SK-N-SH (cell line): ENCODE data around the gene C16orf96. TPM values are rescaled to one million over a fixed set of nuclear protein-coding genes. Genes with fewer than 3 reads are reported as not detected.

Experiments
- CTCF ChIA-PET: fragments of 300-600, 350-600 bp; formaldehyde crosslinking; extraction: SDS; loops from one replicate; lab custom pipeline; 2021; lab: Yijun Ruan, JAX
- POLR2A ChIA-PET: fragments of 350-600 bp; sonication (Branson Sonifier 250); formaldehyde crosslinking; extraction: SDS; loops from one replicate; lab custom pipeline; 2020; ENCODE audit warnings: antibody characterized with exemption, inconsistent platforms; lab: Yijun Ruan, JAX
- DNase-seq: peaks from one replicate; pipeline ENCODE4 v3.0.0; 2012
- H2AFZ ChIP-seq: fragments of 200-600 bp; sonication (generic); 2 replicates; pipeline ENCODE4 v1.8.1; 2016; ENCODE audit warnings: antibody characterized with exemption, mild to moderate bottlenecking, low read depth
- H3F3A ChIP-seq: fragments of 200-600 bp; sonication (generic); replicated peaks from 2 replicates; pipeline ENCODE3; 2016; ENCODE audit warnings: antibody characterized with exemption, mild to moderate bottlenecking; ENCODE audit not compliant: insufficient read depth
- H3K27ac ChIP-seq, 2 experiments: fragments of 200-500 bp in 1 of 2; fragments of 200-600 bp in 1 of 2; sonication (Bioruptor generic) in 1 of 2; sonication (generic), shearing (Covaris generic) in 1 of 2; 2 replicates each; pipeline versions ENCODE4 v1.5.1 to v1.6.1; 2014 to 2016; ENCODE audit warnings: low read depth in 2 of 2, inconsistent platforms in 1 of 2, low read length in 1 of 2, mild to moderate bottlenecking in 1 of 2, mixed read lengths in 1 of 2
- H3K27me3 ChIP-seq: fragments of 200-600 bp; sonication (generic), shearing (Covaris generic); 2 replicates; pipeline ENCODE4 v1.6.1; 2016; ENCODE audit warnings: mixed run types; ENCODE audit not compliant: insufficient read depth
- H3K36me3 ChIP-seq, 2 experiments: fragments of 200-500 bp in 1 of 2; fragments of 200-600 bp in 1 of 2; sonication (Bioruptor generic) in 1 of 2; sonication (generic) in 1 of 2; replicated peaks in 1 of 2; 2 replicates each; pipeline versions ENCODE3 to v1.5.1; 2014 to 2016; ENCODE audit warnings: low read length in 1 of 2, mild to moderate bottlenecking in 1 of 2; ENCODE audit not compliant: insufficient read depth in 2 of 2, control insufficient read depth in 1 of 2
- H3K4me1 ChIP-seq, 2 experiments: fragments of 200-500 bp in 1 of 2; fragments of 200-600 bp in 1 of 2; sonication (Bioruptor generic) in 1 of 2; sonication (generic), shearing (Covaris generic) in 1 of 2; 2 replicates each; pipeline versions ENCODE4 v1.5.1 to v1.6.1; 2014 to 2016; ENCODE audit warnings: low read depth in 1 of 2, low read length in 1 of 2, mixed run types in 1 of 2; ENCODE audit not compliant: insufficient read depth in 2 of 2, control insufficient read depth in 1 of 2
- H3K4me2 ChIP-seq: fragments of 200-600 bp; sonication (generic), shearing (Covaris generic); 2 replicates; pipeline ENCODE4 v1.6.1; 2017; ENCODE audit warnings: mixed run types
- H3K4me3 ChIP-seq, 2 experiments: fragments of 200-500 bp in 1 of 2; fragments of 200-600 bp in 1 of 2; sonication (Bioruptor generic) in 1 of 2; sonication (generic), shearing (Covaris generic) in 1 of 2; 2 replicates each; pipeline versions ENCODE4 v1.5.1 to v1.8.1; 2014 to 2016; ENCODE audit warnings: low read depth in 2 of 2, inconsistent platforms in 1 of 2, low read length in 1 of 2, mild to moderate bottlenecking in 1 of 2, mixed read lengths in 1 of 2, moderate library complexity in 1 of 2
- H3K79me2 ChIP-seq: fragments of 200-600 bp; sonication (generic); 2 replicates; pipeline ENCODE4 v1.8.1; 2017; ENCODE audit warnings: mild to moderate bottlenecking; ENCODE audit not compliant: insufficient read depth
- H3K9ac ChIP-seq: fragments of 200-600 bp; sonication (generic); 2 replicates; pipeline ENCODE4 v1.6.1; 2017; ENCODE audit warnings: mixed run types
- H3K9me2 ChIP-seq: fragments of 200-600 bp; sonication (generic); 2 replicates; pipeline ENCODE4 v1.6.1; 2017; ENCODE audit warnings: mixed run types
- H3K9me3 ChIP-seq: fragments of 200-600 bp; sonication (generic); 2 replicates; pipeline ENCODE4 v1.6.1; 2017; ENCODE audit warnings: mixed run types, mild to moderate bottlenecking, moderate library complexity
- H4K20me1 ChIP-seq: fragments of 200-600 bp; sonication (generic); 2 replicates; pipeline ENCODE4 v1.6.1; 2017; ENCODE audit warnings: mild to moderate bottlenecking, mixed run types; ENCODE audit not compliant: insufficient read depth
- CHD2 ChIP-seq: fragments of 150-350 bp; IDR thresholded peaks from 2 replicates; pipeline ENCODE4 v1.6.1; 2018; ENCODE audit warnings: low read length; ENCODE audit not compliant: partially characterized antibody
- ELF1 ChIP-seq: IDR thresholded peaks from 2 replicates; pipeline ENCODE4 v1.4.0; 2012
- EP300 ChIP-seq, 2 experiments: IDR thresholded peaks; 2 replicates each; pipeline versions ENCODE4 v1.4.0 to v1.6.1; 2012; ENCODE audit warnings: borderline replicate concordance in 1 of 2, low read depth in 1 of 2, low read length in 1 of 2
- EZH2phosphoT487 ChIP-seq: fragments of 200-600 bp; sonication (generic); IDR thresholded peaks from 2 replicates; pipeline ENCODE4 v1.6.1; 2017; ENCODE audit warnings: low read depth, mixed run types, mild to moderate bottlenecking, antibody characterized with exemption, moderate library complexity, borderline replicate concordance
- FOXJ3 ChIP-seq: sonication (generic); formaldehyde crosslinking; IDR thresholded peaks from 2 replicates; pipeline ENCODE4 v1.5.1; 2020; ENCODE audit warnings: mild to moderate bottlenecking, missing genetic modification reagents
- FOXM1 ChIP-seq: IDR thresholded peaks from 2 replicates; pipeline ENCODE4 v1.4.0; 2012; ENCODE audit warnings: low read depth, mild to moderate bottlenecking
- GATA2 ChIP-seq: sonication (generic); formaldehyde crosslinking; IDR thresholded peaks from 2 replicates; pipeline ENCODE4 v1.5.0; 2020; ENCODE audit warnings: mild to moderate bottlenecking, missing genetic modification reagents
- JUND ChIP-seq: IDR thresholded peaks from 2 replicates; pipeline ENCODE4 v1.4.0; 2012
- MXI1 ChIP-seq: IDR thresholded peaks from 2 replicates; pipeline ENCODE4 v1.6.1; 2012; ENCODE audit warnings: mild to moderate bottlenecking, low read depth, low read length, improper control_type of control experiment
- RAD21 ChIP-seq: IDR thresholded peaks from 2 replicates; pipeline ENCODE4 v1.6.1; 2012; ENCODE audit warnings: mild to moderate bottlenecking, low read length
- RXRA ChIP-seq: IDR thresholded peaks from 2 replicates; pipeline ENCODE4 v1.4.0; 2012; ENCODE audit warnings: low read depth, mild to moderate bottlenecking, borderline replicate concordance
- SMC3 ChIP-seq: IDR thresholded peaks from 2 replicates; pipeline ENCODE4 v1.6.1; 2012; ENCODE audit warnings: low read depth, low read length, improper control_type of control experiment
- TAF1 ChIP-seq: IDR thresholded peaks from 2 replicates; pipeline ENCODE4 v1.6.1; 2012; ENCODE audit warnings: low read depth, mild to moderate bottlenecking, low read length, moderate library complexity, borderline replicate concordance
- TCF12 ChIP-seq: IDR thresholded peaks from 2 replicates; pipeline ENCODE4 v1.4.0; 2012
- YY1 ChIP-seq: IDR thresholded peaks from 2 replicates; pipeline ENCODE4 v1.4.0; 2012; ENCODE audit warnings: low read depth, mild to moderate bottlenecking
- WGBS: methylation state at CpG from one replicate; pipeline ENCODE4 v1.1.6; 2017; ENCODE audit warnings: low lambda C conversion rate; 5-methylcytosine and 5-hydroxymethylcytosine counted together
- polyA plus RNA-seq, 3 experiments: library from polyadenylated mRNA; depleted of rRNA; stranded (reverse); fragments of >200 nt; gene quantifications; 2 replicates each; pipeline ENCODE4 v1.2.3, GENCODE V29; 2012
- TF ChIP-seq, protein P1 (sequence below): fragments of 150-350 bp; IDR thresholded peaks from 2 replicates; pipeline ENCODE4 v1.6.1; 2016; ENCODE audit warnings: mild to moderate bottlenecking, low read depth, low read length
- TF ChIP-seq, protein P2 (sequence below): IDR thresholded peaks from 2 replicates; pipeline ENCODE4; 2012
- TF ChIP-seq, protein P3 (sequence below): IDR thresholded peaks from 2 replicates; pipeline ENCODE4 v1.4.0; 2012; ENCODE audit warnings: low read depth, borderline replicate concordance
- TF ChIP-seq, protein P4 (sequence below): IDR thresholded peaks from 2 replicates; pipeline ENCODE4 v1.6.1; 2012; ENCODE audit warnings: mild to moderate bottlenecking, low read depth, low read length, moderate library complexity

C16orf96 gene
- polyA plus RNA-seq, 1 of the 3 experiments (the other 2 are of a cell fraction) = 0.05 TPM

DNA sequence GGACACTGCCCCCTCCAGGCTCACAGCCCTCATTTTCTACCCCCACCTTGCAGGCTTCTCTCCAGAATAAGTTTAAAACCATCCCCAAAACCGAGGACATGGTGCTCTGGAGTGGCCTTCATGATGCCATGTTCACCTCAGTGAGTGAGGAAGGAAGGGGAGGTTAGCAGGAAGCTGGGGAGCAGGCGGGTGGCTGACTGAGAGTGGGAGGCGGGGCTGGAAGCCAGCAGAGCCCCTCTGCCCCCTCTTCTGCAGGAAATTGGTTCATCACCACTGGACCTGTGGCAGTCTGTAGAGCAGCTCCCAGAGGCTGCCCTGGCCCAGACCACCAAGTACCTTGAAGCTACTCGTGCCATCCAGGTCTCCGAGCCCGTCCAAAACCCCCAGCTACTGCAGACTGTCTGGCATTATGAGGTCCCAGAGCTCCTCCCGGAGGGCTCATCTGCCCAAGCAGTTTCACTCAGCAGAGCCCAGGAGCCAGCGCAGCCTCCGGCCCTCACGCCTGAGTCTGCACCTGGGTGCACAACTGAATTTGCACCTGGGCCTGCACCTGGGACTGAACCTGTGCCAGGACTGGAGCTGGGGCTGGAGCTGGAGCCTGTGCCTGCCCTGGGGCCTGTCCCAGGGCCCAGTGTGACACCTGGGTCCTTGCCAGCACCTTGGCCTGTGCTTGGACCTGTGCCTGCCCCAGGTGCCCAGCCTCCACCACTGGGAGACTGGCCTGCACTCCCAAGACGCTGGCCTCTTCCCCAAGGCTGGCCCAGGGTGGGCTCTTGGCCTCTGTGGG is 19.0 kb downstream of the C16orf96 start:
- CTCF ChIA-PET = interaction anchor here (0.7 to 3.4 kb wide), 4 partner anchors 10 to 68 kb away, joined by 3 to 17 read pairs (median 5); no protein-coding TSS in a partner anchor

DNA sequence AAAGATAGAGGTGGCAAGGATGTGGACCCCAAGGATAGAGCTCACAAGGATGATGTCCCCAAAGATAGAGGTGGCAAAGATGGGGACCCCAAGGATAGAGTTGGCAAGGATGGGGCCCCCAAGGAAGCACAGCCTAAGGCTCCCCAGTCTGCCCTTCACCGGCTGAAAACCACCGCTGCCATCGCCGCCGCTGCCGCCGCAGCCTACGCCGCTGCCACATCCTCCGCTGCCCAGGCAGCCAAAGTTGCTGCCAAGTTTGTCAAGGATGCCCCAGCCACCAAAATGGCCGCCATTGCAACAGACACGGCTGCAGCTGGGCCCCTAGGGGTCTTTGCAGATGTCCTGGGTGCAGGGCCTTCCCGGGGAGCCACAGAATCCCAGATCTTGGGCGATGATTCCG is 19.9 kb downstream of the C16orf96 start:
- WGBS = 87% methylated on average over 15 of the region's 15 CpGs
- Histone ChIP-seq H3K36me3 (no peaks in the 10 kb centered on the region), H3K9me3 (no peaks in the 10 kb centered on the region)
- CTCF ChIA-PET = interaction anchor here (0.7 to 3.4 kb wide), 3 partner anchors 9 to 69 kb away, joined by 3 to 17 read pairs (median 4); no protein-coding TSS in a partner anchor
- TF ChIP-seq SMC3 = no peak
- TF ChIP-seq CHD2 = no peak
- TF ChIP-seq, protein P1, sequence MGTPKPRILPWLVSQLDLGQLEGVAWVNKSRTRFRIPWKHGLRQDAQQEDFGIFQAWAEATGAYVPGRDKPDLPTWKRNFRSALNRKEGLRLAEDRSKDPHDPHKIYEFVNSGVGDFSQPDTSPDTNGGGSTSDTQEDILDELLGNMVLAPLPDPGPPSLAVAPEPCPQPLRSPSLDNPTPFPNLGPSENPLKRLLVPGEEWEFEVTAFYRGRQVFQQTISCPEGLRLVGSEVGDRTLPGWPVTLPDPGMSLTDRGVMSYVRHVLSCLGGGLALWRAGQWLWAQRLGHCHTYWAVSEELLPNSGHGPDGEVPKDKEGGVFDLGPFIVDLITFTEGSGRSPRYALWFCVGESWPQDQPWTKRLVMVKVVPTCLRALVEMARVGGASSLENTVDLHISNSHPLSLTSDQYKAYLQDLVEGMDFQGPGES = no peak
- TF ChIP-seq TAF1 = no peak
- TF ChIP-seq, protein P2, sequence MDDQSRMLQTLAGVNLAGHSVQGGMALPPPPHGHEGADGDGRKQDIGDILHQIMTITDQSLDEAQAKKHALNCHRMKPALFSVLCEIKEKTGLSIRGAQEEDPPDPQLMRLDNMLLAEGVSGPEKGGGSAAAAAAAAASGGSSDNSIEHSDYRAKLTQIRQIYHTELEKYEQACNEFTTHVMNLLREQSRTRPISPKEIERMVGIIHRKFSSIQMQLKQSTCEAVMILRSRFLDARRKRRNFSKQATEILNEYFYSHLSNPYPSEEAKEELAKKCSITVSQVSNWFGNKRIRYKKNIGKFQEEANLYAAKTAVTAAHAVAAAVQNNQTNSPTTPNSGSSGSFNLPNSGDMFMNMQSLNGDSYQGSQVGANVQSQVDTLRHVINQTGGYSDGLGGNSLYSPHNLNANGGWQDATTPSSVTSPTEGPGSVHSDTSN = no peak
- TF ChIP-seq EP300 (IDR thresholded peaks at IDR 0.05; ENCODE audit: borderline replicate concordance in 1 of 2, low read depth in 1 of 2, low read length in 1 of 2) = no peak
- no peak for TF ChIP-seq RAD21
- no peak for TF ChIP-seq TCF12
- TF ChIP-seq MXI1 = no peak
- TF ChIP-seq, all 33 proteins: peak for 0
- H3K27ac ChIP-seq = no peak overlapping the region
- no peaks in the 10 kb centered on the region for H3F3A ChIP-seq
- no peaks in the 10 kb centered on the region for H3K79me2 ChIP-seq
- POLR2A ChIA-PET = no interaction called here
- DNase-seq = no peak
- H3K9me2 ChIP-seq = no peaks in the 10 kb centered on the region
- no peak overlapping the region for H2AFZ ChIP-seq
- H3K9ac ChIP-seq = no peak overlapping the region
- no peak overlapping the region for H3K4me3 ChIP-seq
- no peaks in the 10 kb centered on the region for H4K20me1 ChIP-seq
- no peaks in the 10 kb centered on the region for H3K4me1 ChIP-seq
- no peak overlapping the region for H3K4me2 ChIP-seq
- H3K27me3 ChIP-seq = no peaks in the 10 kb centered on the region

More for the DNA sequence above, 19.0 kb downstream of the C16orf96 start:
- H3K4me2 ChIP-seq = no peak overlapping the region
- no peaks in the 10 kb centered on the region for H4K20me1 ChIP-seq
- no peaks in the 10 kb centered on the region for H3K79me2 ChIP-seq
- H3K9me2 ChIP-seq = no peaks in the 10 kb centered on the region
- 71% methylated on average over 4 of the region's 11 CpGs for WGBS
- DNase-seq = no peak
- no peak overlapping the region for H3K27ac ChIP-seq
- H3F3A ChIP-seq = no peaks in the 10 kb centered on the region
- H3K36me3 ChIP-seq = no peaks in the 10 kb centered on the region
- no peak for TF ChIP-seq RAD21
- no peak for TF ChIP-seq EZH2phosphoT487
- TF ChIP-seq FOXJ3 (CRISPR knock-in tag) = no peak
- no peak for TF ChIP-seq YY1
- TF ChIP-seq, protein P3, sequence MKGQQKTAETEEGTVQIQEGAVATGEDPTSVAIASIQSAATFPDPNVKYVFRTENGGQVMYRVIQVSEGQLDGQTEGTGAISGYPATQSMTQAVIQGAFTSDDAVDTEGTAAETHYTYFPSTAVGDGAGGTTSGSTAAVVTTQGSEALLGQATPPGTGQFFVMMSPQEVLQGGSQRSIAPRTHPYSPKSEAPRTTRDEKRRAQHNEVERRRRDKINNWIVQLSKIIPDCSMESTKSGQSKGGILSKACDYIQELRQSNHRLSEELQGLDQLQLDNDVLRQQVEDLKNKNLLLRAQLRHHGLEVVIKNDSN = no peak
- TF ChIP-seq TAF1 = no peak
- TF ChIP-seq EP300 (IDR thresholded peaks at IDR 0.05; ENCODE audit: borderline replicate concordance in 1 of 2, low read depth in 1 of 2, low read length in 1 of 2) = no peak
- no peak for TF ChIP-seq RXRA
- TF ChIP-seq, protein P4, sequence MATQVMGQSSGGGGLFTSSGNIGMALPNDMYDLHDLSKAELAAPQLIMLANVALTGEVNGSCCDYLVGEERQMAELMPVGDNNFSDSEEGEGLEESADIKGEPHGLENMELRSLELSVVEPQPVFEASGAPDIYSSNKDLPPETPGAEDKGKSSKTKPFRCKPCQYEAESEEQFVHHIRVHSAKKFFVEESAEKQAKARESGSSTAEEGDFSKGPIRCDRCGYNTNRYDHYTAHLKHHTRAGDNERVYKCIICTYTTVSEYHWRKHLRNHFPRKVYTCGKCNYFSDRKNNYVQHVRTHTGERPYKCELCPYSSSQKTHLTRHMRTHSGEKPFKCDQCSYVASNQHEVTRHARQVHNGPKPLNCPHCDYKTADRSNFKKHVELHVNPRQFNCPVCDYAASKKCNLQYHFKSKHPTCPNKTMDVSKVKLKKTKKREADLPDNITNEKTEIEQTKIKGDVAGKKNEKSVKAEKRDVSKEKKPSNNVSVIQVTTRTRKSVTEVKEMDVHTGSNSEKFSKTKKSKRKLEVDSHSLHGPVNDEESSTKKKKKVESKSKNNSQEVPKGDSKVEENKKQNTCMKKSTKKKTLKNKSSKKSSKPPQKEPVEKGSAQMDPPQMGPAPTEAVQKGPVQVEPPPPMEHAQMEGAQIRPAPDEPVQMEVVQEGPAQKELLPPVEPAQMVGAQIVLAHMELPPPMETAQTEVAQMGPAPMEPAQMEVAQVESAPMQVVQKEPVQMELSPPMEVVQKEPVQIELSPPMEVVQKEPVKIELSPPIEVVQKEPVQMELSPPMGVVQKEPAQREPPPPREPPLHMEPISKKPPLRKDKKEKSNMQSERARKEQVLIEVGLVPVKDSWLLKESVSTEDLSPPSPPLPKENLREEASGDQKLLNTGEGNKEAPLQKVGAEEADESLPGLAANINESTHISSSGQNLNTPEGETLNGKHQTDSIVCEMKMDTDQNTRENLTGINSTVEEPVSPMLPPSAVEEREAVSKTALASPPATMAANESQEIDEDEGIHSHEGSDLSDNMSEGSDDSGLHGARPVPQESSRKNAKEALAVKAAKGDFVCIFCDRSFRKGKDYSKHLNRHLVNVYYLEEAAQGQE = no peak
- no peak for TF ChIP-seq FOXM1
- TF ChIP-seq JUND = no peak
- no peak for TF ChIP-seq CHD2
- TF ChIP-seq GATA2 = no peak
- TF ChIP-seq ELF1 = no peak
- no peak overlapping the region for H3K9ac ChIP-seq
- no peak overlapping the region for H3K4me3 ChIP-seq
- H3K27me3 ChIP-seq = no peaks in the 10 kb centered on the region
- POLR2A ChIA-PET = no interaction called here
- H2AFZ ChIP-seq = no peak overlapping the region
- H3K9me3 ChIP-seq = no peaks in the 10 kb centered on the region
- H3K4me1 ChIP-seq = no peaks in the 10 kb centered on the region
